Ovary (tissue), 3 donors: ENCODE results near the gene GNG7.

ENCODE experiments used
- POLR2A ChIP-seq: fragments of 450-650 bp; IDR thresholded peaks from one replicate; pipeline ENCODE4 v1.6.1; 2017; ENCODE audit warnings: antibody characterized with exemption, mild to moderate bottlenecking, moderate library complexity
- TF ChIP-seq, protein P1 (sequence below), 3 donors: fragments of 450-650 bp in 2 of 3; fragments of 200-600 bp in 1 of 3; IDR thresholded peaks; one replicate each; pipeline versions ENCODE4 v1.5.1 to v1.8.0; 2016 to 2022; ENCODE audit warnings: antibody characterized with exemption in 3 of 3, mild to moderate bottlenecking in 1 of 3
- donor health status: DM: no; HTN: no; CAD: no.

DNA sequence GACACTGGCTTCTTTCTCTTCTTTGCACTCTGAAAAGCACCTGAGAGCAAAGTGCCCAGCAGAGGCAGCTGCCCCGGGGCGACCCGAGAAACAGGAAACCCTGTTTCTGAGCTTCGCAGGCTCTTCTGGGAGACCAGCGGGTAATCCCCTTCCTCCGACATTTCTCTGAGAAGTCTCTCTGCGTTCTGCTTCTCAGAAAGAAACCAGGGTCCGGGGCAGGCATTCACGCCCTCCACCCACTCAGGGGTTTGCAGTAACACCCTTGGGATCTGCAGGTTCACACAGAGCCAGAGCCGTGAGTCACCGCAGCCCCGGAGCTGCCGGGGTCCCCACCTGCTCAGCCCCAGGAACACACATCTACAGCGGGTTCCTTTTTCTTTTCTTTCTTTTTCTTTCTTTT, 140.6 kb downstream of the GNG7 start:
- no peak for TF ChIP-seq POLR2A
- TF ChIP-seq, protein P1, sequence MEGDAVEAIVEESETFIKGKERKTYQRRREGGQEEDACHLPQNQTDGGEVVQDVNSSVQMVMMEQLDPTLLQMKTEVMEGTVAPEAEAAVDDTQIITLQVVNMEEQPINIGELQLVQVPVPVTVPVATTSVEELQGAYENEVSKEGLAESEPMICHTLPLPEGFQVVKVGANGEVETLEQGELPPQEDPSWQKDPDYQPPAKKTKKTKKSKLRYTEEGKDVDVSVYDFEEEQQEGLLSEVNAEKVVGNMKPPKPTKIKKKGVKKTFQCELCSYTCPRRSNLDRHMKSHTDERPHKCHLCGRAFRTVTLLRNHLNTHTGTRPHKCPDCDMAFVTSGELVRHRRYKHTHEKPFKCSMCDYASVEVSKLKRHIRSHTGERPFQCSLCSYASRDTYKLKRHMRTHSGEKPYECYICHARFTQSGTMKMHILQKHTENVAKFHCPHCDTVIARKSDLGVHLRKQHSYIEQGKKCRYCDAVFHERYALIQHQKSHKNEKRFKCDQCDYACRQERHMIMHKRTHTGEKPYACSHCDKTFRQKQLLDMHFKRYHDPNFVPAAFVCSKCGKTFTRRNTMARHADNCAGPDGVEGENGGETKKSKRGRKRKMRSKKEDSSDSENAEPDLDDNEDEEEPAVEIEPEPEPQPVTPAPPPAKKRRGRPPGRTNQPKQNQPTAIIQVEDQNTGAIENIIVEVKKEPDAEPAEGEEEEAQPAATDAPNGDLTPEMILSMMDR (IDR thresholded peaks at IDR 0.05), result no peak
